IMR-90 (cell line): ENCODE results near the gene SLC39A6. TPM values are rescaled to one million over a fixed set of nuclear protein-coding genes. Genes with fewer than 3 reads are reported as not detected.

Source experiments
- ATAC-seq: fragments of 200-7000 bp; cut with Tn5 transposase; 2 replicates; pipeline ENCODE4 v1.9.1; 2020; ENCODE audit warnings: low read depth, mild to moderate bottlenecking, moderate library complexity
- BruUV-seq: library from RNA; stranded (reverse); fragments of 400-500 nt; replicated peaks from 2 replicates; lab custom pipeline; 2021; lab: Mats Ljungman, UMichigan
- CTCF ChIA-PET: fragments of 300-600 bp; formaldehyde crosslinking; extraction: SDS; loops from one replicate; lab custom pipeline; 2021; ENCODE audit warnings: antibody characterized with exemption; lab: Yijun Ruan, JAX
- POLR2A ChIA-PET: fragments of 300-600 bp; sonication (Branson Sonifier 250); formaldehyde crosslinking; loops from one replicate; lab custom pipeline; 2022; ENCODE audit warnings: antibody characterized with exemption; ENCODE audit not compliant: unreplicated experiment; lab: Charles Lee
- DNase-seq: peaks from one replicate; pipeline ENCODE4 v3.0.0; 2013
- H2AFZ ChIP-seq: replicated peaks from 2 replicates; pipeline ENCODE3; 2013; ENCODE audit warnings: low read length, mild to moderate bottlenecking; ENCODE audit not compliant: poor library complexity
- H2AK5ac ChIP-seq: 2 replicates; pipeline ENCODE4 v1.6.1; 2013; ENCODE audit warnings: low read depth, low read length, inconsistent platforms
- H2AK9ac ChIP-seq: replicated peaks from 2 replicates; pipeline ENCODE3; 2013; ENCODE audit warnings: mild to moderate bottlenecking, low read depth, low read length, moderate library complexity; ENCODE audit not compliant: poor library complexity
- H2BK120ac ChIP-seq: 2 replicates; pipeline ENCODE4 v1.6.1; 2013; ENCODE audit warnings: low read depth, low read length, inconsistent platforms
- H2BK15ac ChIP-seq: 3 replicates; pipeline ENCODE4 v1.6.1; 2013; ENCODE audit warnings: low read depth, low read length, inconsistent platforms
- H2BK20ac ChIP-seq: 2 replicates; pipeline ENCODE4 v1.6.1; 2013; ENCODE audit warnings: low read depth, mild to moderate bottlenecking, inconsistent platforms, low read length, moderate library complexity
- H2BK5ac ChIP-seq: 2 replicates; pipeline ENCODE4 v1.6.1; 2013; ENCODE audit warnings: mild to moderate bottlenecking, low read depth, low read length, inconsistent platforms; ENCODE audit not compliant: poor library complexity, severe bottlenecking
- H3K14ac ChIP-seq: replicated peaks from 2 replicates; pipeline ENCODE4 v1.6.1; 2013; ENCODE audit warnings: low read depth, low read length, inconsistent platforms
- H3K18ac ChIP-seq: 2 replicates; pipeline ENCODE4 v1.6.1; 2013; ENCODE audit warnings: low read depth, low read length, control low read depth
- H3K23ac ChIP-seq: 2 replicates; pipeline ENCODE4 v1.6.1; 2013; ENCODE audit warnings: low read depth, low read length, inconsistent platforms
- H3K27ac ChIP-seq: 2 replicates; pipeline ENCODE4 v1.5.1; 2013; ENCODE audit warnings: mild to moderate bottlenecking, control low read depth, low read length; ENCODE audit not compliant: insufficient read depth
- H3K27me3 ChIP-seq: 2 replicates; pipeline ENCODE4 v1.6.1; 2013; ENCODE audit warnings: low read length; ENCODE audit not compliant: control insufficient read depth, insufficient read depth
- H3K36me3 ChIP-seq: 2 replicates; pipeline ENCODE4 v1.6.1; 2013; ENCODE audit warnings: low read length, mixed read lengths; ENCODE audit not compliant: control insufficient read depth, insufficient read depth
- H3K4ac ChIP-seq: 2 replicates; pipeline ENCODE4 v1.6.1; 2013; ENCODE audit warnings: low read depth, low read length, inconsistent platforms
- H3K4me1 ChIP-seq: 2 replicates; pipeline ENCODE4 v1.6.1; 2013; ENCODE audit warnings: low read length, mixed read lengths; ENCODE audit not compliant: control insufficient read depth, insufficient read depth
- H3K4me2 ChIP-seq: 2 replicates; pipeline ENCODE4 v1.6.1; 2013; ENCODE audit warnings: low read depth, mild to moderate bottlenecking, control low read depth, low read length, moderate library complexity
- H3K4me3 ChIP-seq: 2 replicates; pipeline ENCODE4 v1.5.1; 2013; ENCODE audit warnings: low read depth, mild to moderate bottlenecking, control low read depth, low read length, moderate library complexity; ENCODE audit not compliant: insufficient read depth
- H3K56ac ChIP-seq: 2 replicates; pipeline ENCODE4 v1.6.1; 2013; ENCODE audit warnings: low read length, inconsistent platforms; ENCODE audit not compliant: insufficient read depth; ENCODE audit errors: extremely low read depth
- H3K79me1 ChIP-seq, 2 experiments: 2 replicates each; pipeline ENCODE4 v1.6.1; 2013; ENCODE audit warnings: low read length in 2 of 2, inconsistent platforms in 1 of 2, low read depth in 1 of 2
- H3K9ac ChIP-seq: 2 replicates; pipeline ENCODE4 v1.6.1; 2013; ENCODE audit warnings: low read depth, low read length, control low read depth
- H3K9me1 ChIP-seq: 2 replicates; pipeline ENCODE4 v1.6.1; 2013; ENCODE audit warnings: low read length, inconsistent platforms; ENCODE audit not compliant: insufficient read depth
- H3K9me3 ChIP-seq: 2 replicates; pipeline ENCODE4 v1.6.1; 2013; ENCODE audit warnings: low read length; ENCODE audit not compliant: control insufficient read depth, insufficient read depth
- H4K20me1 ChIP-seq: 2 replicates; pipeline ENCODE4 v1.6.1; 2013; ENCODE audit warnings: low read length, inconsistent platforms; ENCODE audit not compliant: insufficient read depth
- H4K5ac ChIP-seq: 2 replicates; pipeline ENCODE4 v1.6.1; 2013; ENCODE audit warnings: mild to moderate bottlenecking, low read depth, low read length, control low read depth
- H4K8ac ChIP-seq, 2 experiments: 2 replicates each; pipeline ENCODE4 v1.6.1; 2013; ENCODE audit warnings: low read depth in 2 of 2, low read length in 2 of 2, control low read depth in 1 of 2, inconsistent platforms in 1 of 2
- H4K91ac ChIP-seq: 2 replicates; pipeline ENCODE4 v1.6.1; 2013; ENCODE audit warnings: low read depth, low read length, inconsistent platforms; ENCODE audit not compliant: insufficient read depth
- BHLHE40 ChIP-seq: fragments of 150-350 bp; IDR thresholded peaks from 2 replicates; pipeline ENCODE4 v1.6.1; 2016; ENCODE audit warnings: mild to moderate bottlenecking, low read depth, low read length
- CEBPB ChIP-seq: IDR thresholded peaks from 2 replicates; pipeline ENCODE4 v1.6.1; 2012; ENCODE audit warnings: low read depth, low read length, improper control_type of control experiment
- CHD1 ChIP-seq: IDR thresholded peaks from 2 replicates; pipeline ENCODE4 v1.6.1; 2012; ENCODE audit warnings: low read depth, low read length, improper control_type of control experiment
- ELK1 ChIP-seq: fragments of 150-350 bp; IDR thresholded peaks from 2 replicates; pipeline ENCODE4 v1.6.1; 2016; ENCODE audit warnings: low read depth, mild to moderate bottlenecking, low read length, moderate library complexity, borderline replicate concordance
- FOS ChIP-seq: fragments of 150-350 bp; IDR thresholded peaks from 2 replicates; pipeline ENCODE4 v1.6.1; 2016; ENCODE audit warnings: low read depth, low read length
- MAFK ChIP-seq: IDR thresholded peaks from 2 replicates; pipeline ENCODE4 v1.6.1; 2012; ENCODE audit warnings: low read depth, low read length, improper control_type of control experiment
- MAZ ChIP-seq: IDR thresholded peaks from 2 replicates; pipeline ENCODE4 v1.6.1; 2012; ENCODE audit warnings: low read depth, mild to moderate bottlenecking, low read length, improper control_type of control experiment, moderate library complexity, borderline replicate concordance
- NFE2L2 ChIP-seq: fragments of 150-350 bp; IDR thresholded peaks from 2 replicates; pipeline ENCODE4 v1.6.1; 2016; ENCODE audit warnings: low read depth, mild to moderate bottlenecking, low read length
- POLR2A ChIP-seq: IDR thresholded peaks from 2 replicates; pipeline ENCODE4 v1.6.1; 2012; ENCODE audit warnings: mild to moderate bottlenecking, low read depth, low read length
- RAD21 ChIP-seq: IDR thresholded peaks from 2 replicates; pipeline ENCODE4 v1.6.1; 2012; ENCODE audit warnings: low read length, improper control_type of control experiment
- RCOR1 ChIP-seq: IDR thresholded peaks from 2 replicates; pipeline ENCODE4 v1.6.1; 2012; ENCODE audit warnings: mild to moderate bottlenecking, low read length, improper control_type of control experiment; ENCODE audit not compliant: insufficient replicate concordance
- RFX5 ChIP-seq: IDR thresholded peaks from 2 replicates; pipeline ENCODE4 v1.8.0; 2012; ENCODE audit warnings: low read depth, mild to moderate bottlenecking, low read length, moderate library complexity
- SMC3 ChIP-seq: fragments of 150-350 bp; IDR thresholded peaks from 2 replicates; pipeline ENCODE4 v1.6.1; 2016; ENCODE audit warnings: low read depth, mild to moderate bottlenecking, antibody characterized with exemption, low read length, moderate library complexity
- WGBS, 2 experiments: methylation state at CpG; one replicate each; pipeline versions ENCODE4 v1.1.5 to v1.1.7; 2013; ENCODE audit warnings: missing lambda C conversion rate in 2 of 2; ENCODE audit not compliant: insufficient read length in 1 of 2; ENCODE audit errors: extremely low coverage in 2 of 2; 5-methylcytosine and 5-hydroxymethylcytosine counted together
- dilution Hi-C: fragments of 300-500 bp; cut with HindIII; formaldehyde crosslinking; loops from one replicate; pipeline ENCODE4 v1.14.3; 2018; ENCODE audit warnings: low sequenced_read_pairs; ENCODE audit not compliant: unreplicated experiment
- in situ Hi-C: fragments of 300-500 bp; cut with MboI; formaldehyde crosslinking; loops from 3 replicates; pipeline ENCODE4 v1.14.3; 2019; ENCODE audit warnings: low sequenced_read_pairs, inconsistent platforms, mixed read lengths
- intact Hi-C: fragments of 100-400 bp; cut with micrococcal nuclease; formaldehyde crosslinking; loops from 2 replicates; pipeline ENCODE4 v1.10.0; 2022
- polyA plus RNA-seq, 3 experiments: library from polyadenylated mRNA; depleted of rRNA; stranded (reverse); fragments of >200 nt; gene quantifications; 2 replicates each; pipeline ENCODE4 v1.2.3, GENCODE V29; 2012; ENCODE audit warnings: low replicate concordance in 1 of 3
- total RNA-seq: library from RNA; depleted of rRNA; stranded (reverse); fragments of >200 nt; gene quantifications from 2 replicates; pipeline ENCODE4 v1.2.3, GENCODE V29; 2012
- TF ChIP-seq, protein P1 (sequence below): conservative IDR thresholded peaks from 2 replicates; pipeline ENCODE4 v1.5.1; 2012; ENCODE audit warnings: mild to moderate bottlenecking, low read depth, low read length, improper control_type of control experiment

SLC39A6 gene
- total and polyA plus RNA-seq, 2 of the 4 experiments (the other 2 are of a cell fraction): 48.7 to 91.9 TPM

- TF ChIP-seq MAZ: no peak
Measured at GRCh38 chr18:36064027-36064808, 64.9 kb downstream of the SLC39A6 start (continued).

- no peak overlapping the region for H2AFZ ChIP-seq
- no peak overlapping the region for H3K56ac ChIP-seq
- no peak overlapping the region for H4K5ac ChIP-seq
- H2BK15ac ChIP-seq: no peak overlapping the region
- H2AK5ac ChIP-seq: no peak overlapping the region
- no peak overlapping the region for H3K27ac ChIP-seq
- in situ Hi-C loops (no loop called here), intact Hi-C loops (no loop called here), dilution Hi-C loops (no loop called here)
- no peak overlapping the region for H3K4ac ChIP-seq
- no peaks in the 10 kb centered on the region for H3K36me3 ChIP-seq
- CTCF ChIA-PET: no interaction called here
- H3K23ac ChIP-seq: no peak overlapping the region
- no peak overlapping the region for H3K14ac ChIP-seq
- no peak overlapping the region for H2BK120ac ChIP-seq
- H3K4me3 ChIP-seq: no peak overlapping the region
- no peak overlapping the region for H3K18ac ChIP-seq
- H3K9me1 ChIP-seq: 0 out of 2 replicates have a peak, but pooled peaks cover 5% of the 10 kb centered on the region
- DNase-seq: no peak
- H3K9ac ChIP-seq: no peak overlapping the region
- no peak overlapping the region for H2AK9ac ChIP-seq
- no CpG with 5 or more reads among the region's 3 CpGs for WGBS, 2 experiments
- BruUV-seq: no TSS peak
- no peaks in the 10 kb centered on the region for H3K4me1 ChIP-seq
- no peak overlapping the region for H4K8ac ChIP-seq
- POLR2A ChIA-PET: no interaction called here
- ATAC-seq: no peak
- H3K9me3 ChIP-seq: no peaks in the 10 kb centered on the region
- no peak overlapping the region for H2BK20ac ChIP-seq
- H3K4me2 ChIP-seq: no peak overlapping the region
- H2BK5ac ChIP-seq: no peak overlapping the region
- H3K27me3 ChIP-seq: no peaks in the 10 kb centered on the region
- H3K79me1 ChIP-seq: peaks cover 24 to 41% of the 10 kb centered on the region in 2 experiments
- no peak overlapping the region for H4K91ac ChIP-seq
- H4K20me1 ChIP-seq: peaks cover 39% of the 10 kb centered on the region
- TF ChIP-seq ELK1 (no peak), MAFK (no peak), CEBPB (no peak), POLR2A (no peak), RAD21 (no peak), FOS (no peak), MAZ (no peak), SMC3 (no peak), RCOR1 (no peak), BHLHE40 (no peak), RFX5 (no peak), CHD1 (no peak), NFE2L2 (no peak)
- TF ChIP-seq, protein P1, sequence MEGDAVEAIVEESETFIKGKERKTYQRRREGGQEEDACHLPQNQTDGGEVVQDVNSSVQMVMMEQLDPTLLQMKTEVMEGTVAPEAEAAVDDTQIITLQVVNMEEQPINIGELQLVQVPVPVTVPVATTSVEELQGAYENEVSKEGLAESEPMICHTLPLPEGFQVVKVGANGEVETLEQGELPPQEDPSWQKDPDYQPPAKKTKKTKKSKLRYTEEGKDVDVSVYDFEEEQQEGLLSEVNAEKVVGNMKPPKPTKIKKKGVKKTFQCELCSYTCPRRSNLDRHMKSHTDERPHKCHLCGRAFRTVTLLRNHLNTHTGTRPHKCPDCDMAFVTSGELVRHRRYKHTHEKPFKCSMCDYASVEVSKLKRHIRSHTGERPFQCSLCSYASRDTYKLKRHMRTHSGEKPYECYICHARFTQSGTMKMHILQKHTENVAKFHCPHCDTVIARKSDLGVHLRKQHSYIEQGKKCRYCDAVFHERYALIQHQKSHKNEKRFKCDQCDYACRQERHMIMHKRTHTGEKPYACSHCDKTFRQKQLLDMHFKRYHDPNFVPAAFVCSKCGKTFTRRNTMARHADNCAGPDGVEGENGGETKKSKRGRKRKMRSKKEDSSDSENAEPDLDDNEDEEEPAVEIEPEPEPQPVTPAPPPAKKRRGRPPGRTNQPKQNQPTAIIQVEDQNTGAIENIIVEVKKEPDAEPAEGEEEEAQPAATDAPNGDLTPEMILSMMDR: no peak
Measured at GRCh38 chr18:36058674-36059073, 70.5 kb downstream of the SLC39A6 start.
